Measurements from ENCODE around the gene RAB11FIP4. TPM values are rescaled to one million over a fixed set of nuclear protein-coding genes. Genes with fewer than 3 reads are reported as not detected.

Gene RAB11FIP4
- total RNA-seq, 4 donors from 2014 or later = 28.9 to 46.8 (median 35.7) TPM

GRCh38 chr17:31431852-31432658, 40.6 kb downstream of the RAB11FIP4 start:
- TF ChIP-seq POLR2AphosphoS5 (IDR thresholded peaks at IDR 0.05) (no peak), POLR2A (IDR thresholded peaks at IDR 0.05) (no peak), EP300 (IDR thresholded peaks at IDR 0.05) (no peak)
- TF ChIP-seq, protein P1, sequence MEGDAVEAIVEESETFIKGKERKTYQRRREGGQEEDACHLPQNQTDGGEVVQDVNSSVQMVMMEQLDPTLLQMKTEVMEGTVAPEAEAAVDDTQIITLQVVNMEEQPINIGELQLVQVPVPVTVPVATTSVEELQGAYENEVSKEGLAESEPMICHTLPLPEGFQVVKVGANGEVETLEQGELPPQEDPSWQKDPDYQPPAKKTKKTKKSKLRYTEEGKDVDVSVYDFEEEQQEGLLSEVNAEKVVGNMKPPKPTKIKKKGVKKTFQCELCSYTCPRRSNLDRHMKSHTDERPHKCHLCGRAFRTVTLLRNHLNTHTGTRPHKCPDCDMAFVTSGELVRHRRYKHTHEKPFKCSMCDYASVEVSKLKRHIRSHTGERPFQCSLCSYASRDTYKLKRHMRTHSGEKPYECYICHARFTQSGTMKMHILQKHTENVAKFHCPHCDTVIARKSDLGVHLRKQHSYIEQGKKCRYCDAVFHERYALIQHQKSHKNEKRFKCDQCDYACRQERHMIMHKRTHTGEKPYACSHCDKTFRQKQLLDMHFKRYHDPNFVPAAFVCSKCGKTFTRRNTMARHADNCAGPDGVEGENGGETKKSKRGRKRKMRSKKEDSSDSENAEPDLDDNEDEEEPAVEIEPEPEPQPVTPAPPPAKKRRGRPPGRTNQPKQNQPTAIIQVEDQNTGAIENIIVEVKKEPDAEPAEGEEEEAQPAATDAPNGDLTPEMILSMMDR (IDR thresholded peaks at IDR 0.05) = no peak
- Histone ChIP-seq H3K9me3 (no peaks in the 10 kb centered on the region), H3K27ac (no peak overlapping the region), H3K36me3 (no peaks in the 10 kb centered on the region), H3K4me1 (no peaks in the 10 kb centered on the region), H3K4me3 (no peak overlapping the region), H3K27me3 (peaks cover 22% of the 10 kb centered on the region)
- WGBS = 73% methylated on average over 16 of the region's 16 CpGs
- no peak for DNase-seq (ENCODE audit: low spot score in 2 of 2)

- WGBS = 74% methylated on average over 7 of the region's 14 CpGs
- peaks cover 18% of the 10 kb centered on the region for H3K27me3 ChIP-seq
These were observed 41.8 kb downstream of the RAB11FIP4 start for GRCh38 chr17:31433091-31433790.

GRCh38 chr17:31433811-31434726, 42.6 kb downstream of the RAB11FIP4 start:
- Histone ChIP-seq H3K27me3 (peaks cover 17% of the 10 kb centered on the region), H3K4me1 (no peaks in the 10 kb centered on the region), H3K36me3 (no peaks in the 10 kb centered on the region), H3K27ac (no peak overlapping the region), H3K4me3 (no peak overlapping the region), H3K9me3 (no peaks in the 10 kb centered on the region)
- DNase-seq (ENCODE audit: low spot score in 2 of 2) = no peak
- whole genome bisulfite sequencing = 88% methylated on average over 17 of the region's 21 CpGs
- TF ChIP-seq POLR2AphosphoS5 (IDR thresholded peaks at IDR 0.05) (no peak), EP300 (IDR thresholded peaks at IDR 0.05) (no peak), POLR2A (IDR thresholded peaks at IDR 0.05) (no peak)
- TF ChIP-seq, protein P1 (IDR thresholded peaks at IDR 0.05) = no peak

More at GRCh38 chr17:31433091-31433790, 41.8 kb downstream of the RAB11FIP4 start:
- H3K36me3 ChIP-seq = no peaks in the 10 kb centered on the region
- no peak for TF ChIP-seq POLR2A (IDR thresholded peaks at IDR 0.05)
- no peak for TF ChIP-seq POLR2AphosphoS5 (IDR thresholded peaks at IDR 0.05)
- TF ChIP-seq EP300 (IDR thresholded peaks at IDR 0.05) = no peak
- TF ChIP-seq, protein P1 (IDR thresholded peaks at IDR 0.05) = no peak
- DNase-seq (ENCODE audit: low spot score in 2 of 2) = no peak
- H3K9me3 ChIP-seq = no peaks in the 10 kb centered on the region
- H3K27ac ChIP-seq = no peak overlapping the region
- H3K4me3 ChIP-seq = no peak overlapping the region
- H3K4me1 ChIP-seq = no peaks in the 10 kb centered on the region

DNA sequence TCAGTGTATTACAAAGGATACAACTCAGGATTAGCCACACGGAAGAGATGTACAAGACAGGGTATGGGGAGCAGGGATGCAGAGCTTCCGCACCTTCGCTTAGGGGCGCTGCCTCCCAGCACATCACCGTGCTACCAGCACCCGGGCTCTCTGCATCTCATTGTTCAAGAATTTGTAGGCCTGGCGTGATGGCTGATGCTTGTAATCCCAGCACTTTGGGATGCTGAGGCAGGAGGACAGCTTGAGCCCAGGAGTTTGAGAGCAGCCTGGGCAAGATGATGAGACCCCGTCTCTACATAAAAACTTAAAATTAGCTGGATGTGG, 43.2 kb downstream of the RAB11FIP4 start:
- peaks cover 17% of the 10 kb centered on the region for H3K27me3 ChIP-seq
- TF ChIP-seq, protein P1 (IDR thresholded peaks at IDR 0.05) = no peak
- TF ChIP-seq POLR2A (IDR thresholded peaks at IDR 0.05) (no peak), EP300 (IDR thresholded peaks at IDR 0.05) (no peak), POLR2AphosphoS5 (IDR thresholded peaks at IDR 0.05) (no peak)
- no peak overlapping the region for H3K27ac ChIP-seq
- no peak for DNase-seq (ENCODE audit: low spot score in 2 of 2)
- no peaks in the 10 kb centered on the region for H3K36me3 ChIP-seq
- WGBS = 92% methylated on average over 8 of the region's 8 CpGs
- H3K9me3 ChIP-seq = no peaks in the 10 kb centered on the region
- no peaks in the 10 kb centered on the region for H3K4me1 ChIP-seq
- H3K4me3 ChIP-seq = no peak overlapping the region

Data from suprapubic skin (tissue), 4 donors.